Loucy (cell line): ENCODE data around the gene DNAJC8.

ENCODE experiments used
- H2AFZ ChIP-seq: fragments of 200-600 bp; sonication (generic); 2 replicates; pipeline ENCODE4 v1.6.0; 2016; ENCODE audit warnings: antibody characterized with exemption, mild to moderate bottlenecking, low read length, moderate library complexity
- H3F3A ChIP-seq: fragments of 200-600 bp; 2 replicates; pipeline ENCODE4 v1.6.0; 2016; ENCODE audit warnings: antibody characterized with exemption, low read depth, mild to moderate bottlenecking
- H3K27me3 ChIP-seq: fragments of 200-600 bp; sonication (generic); 2 replicates; pipeline ENCODE4 v1.6.1; 2014; ENCODE audit warnings: low read length, mild to moderate bottlenecking; ENCODE audit not compliant: insufficient read depth, poor library complexity, severe bottlenecking
- H3K36me3 ChIP-seq: fragments of 200-600 bp; sonication (generic); 2 replicates; pipeline ENCODE4 v1.6.1; 2016; ENCODE audit warnings: low read length; ENCODE audit not compliant: insufficient read depth
- H3K4me1 ChIP-seq: fragments of 200-600 bp; sonication (generic); 2 replicates; pipeline ENCODE4 v1.5.1; 2014; ENCODE audit warnings: low read length, mild to moderate bottlenecking; ENCODE audit not compliant: insufficient read depth, poor library complexity, severe bottlenecking
- H3K4me2 ChIP-seq: fragments of 200-600 bp; sonication (generic); 2 replicates; pipeline ENCODE4 v1.6.0; 2014; ENCODE audit warnings: antibody characterized with exemption, low read length, low read depth, mild to moderate bottlenecking; ENCODE audit not compliant: poor library complexity, severe bottlenecking
- H3K4me3 ChIP-seq: fragments of 200-600 bp; sonication (generic); 2 replicates; pipeline ENCODE4 v1.5.1; 2014; ENCODE audit warnings: low read length, mild to moderate bottlenecking, mixed read lengths; ENCODE audit not compliant: poor library complexity, severe bottlenecking
- H3K79me2 ChIP-seq: fragments of 200-600 bp; sonication (generic); 2 replicates; pipeline ENCODE4 v1.6.1; 2014; ENCODE audit warnings: low read length; ENCODE audit not compliant: insufficient read depth
- H3K9ac ChIP-seq: fragments of 200-600 bp; sonication (generic); 2 replicates; pipeline ENCODE4 v1.6.0; 2014; ENCODE audit warnings: mild to moderate bottlenecking, low read depth, low read length, moderate library complexity; ENCODE audit not compliant: poor library complexity, severe bottlenecking
- H3K9me2 ChIP-seq: fragments of 200-600 bp; sonication (generic); replicated peaks from 2 replicates; pipeline ENCODE4 v1.6.1; 2016; ENCODE audit warnings: low read depth, low read length, mixed read lengths
- H3K9me3 ChIP-seq: fragments of 200-600 bp; sonication (generic); 2 replicates; pipeline ENCODE4 v1.6.1; 2014; ENCODE audit warnings: mild to moderate bottlenecking, antibody characterized with exemption, low read length, low read depth; ENCODE audit not compliant: insufficient read depth
- H4K20me1 ChIP-seq: fragments of 200-600 bp; sonication (generic); 2 replicates; pipeline ENCODE4 v1.6.0; 2014; ENCODE audit warnings: antibody characterized with exemption, low read length, mild to moderate bottlenecking; ENCODE audit not compliant: insufficient read depth, poor library complexity, severe bottlenecking
- CTCF ChIP-seq: fragments of 200-600 bp; sonication (generic); conservative IDR thresholded peaks from 2 replicates; pipeline ENCODE4 v1.5.1; 2014; ENCODE audit warnings: mild to moderate bottlenecking, antibody characterized with exemption, low read length
- EZH2phosphoT487 ChIP-seq: fragments of 200-600 bp; IDR thresholded peaks from 2 replicates; pipeline ENCODE4 v1.6.1; 2018; ENCODE audit warnings: antibody characterized with exemption, mild to moderate bottlenecking, moderate library complexity, borderline replicate concordance

DNAJC8 gene

DNA sequence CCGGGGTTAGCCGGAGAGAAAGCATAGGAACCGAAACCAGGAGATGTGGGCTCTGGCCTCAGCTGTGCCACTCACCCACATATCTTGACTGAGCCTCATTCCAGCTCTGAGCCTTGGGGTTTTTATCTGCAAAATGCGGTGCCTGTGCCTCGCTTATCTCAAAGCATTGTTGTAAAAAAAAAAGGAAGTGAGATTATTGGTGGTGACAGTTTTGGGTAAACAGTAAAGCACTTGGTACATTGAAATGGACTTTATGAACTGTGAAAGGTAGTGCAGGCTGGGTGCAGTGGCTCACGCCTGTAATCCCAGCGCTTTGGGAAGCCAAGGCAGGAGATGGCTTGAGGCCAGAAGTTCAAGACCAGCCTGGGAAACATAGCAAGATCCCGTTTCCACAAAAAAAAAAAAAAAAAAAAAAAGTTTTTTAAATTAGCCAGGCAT, 60.1 kb downstream of the DNAJC8 start:
- peak overlapping the region; percentile 3 for H3K4me3 ChIP-seq
- 0 out of 2 replicates have a peak, but pooled peaks cover 4% of the 10 kb centered on the region for H3F3A ChIP-seq
- no peak overlapping the region for H2AFZ ChIP-seq
- no peaks in the 10 kb centered on the region for H3K36me3 ChIP-seq
- H3K4me2 ChIP-seq, result peak overlapping the region; percentile 39
- H3K27me3 ChIP-seq, result no peaks in the 10 kb centered on the region
- H3K9ac ChIP-seq, result no peak overlapping the region
- TF ChIP-seq EZH2phosphoT487 (no peak), CTCF (no peak)
- peaks cover 43% of the 10 kb centered on the region for H3K4me1 ChIP-seq
- H3K79me2 ChIP-seq, result no peaks in the 10 kb centered on the region
- no peaks in the 10 kb centered on the region for H3K9me2 ChIP-seq
- no peaks in the 10 kb centered on the region for H3K9me3 ChIP-seq
- H4K20me1 ChIP-seq, result no peaks in the 10 kb centered on the region

DNA sequence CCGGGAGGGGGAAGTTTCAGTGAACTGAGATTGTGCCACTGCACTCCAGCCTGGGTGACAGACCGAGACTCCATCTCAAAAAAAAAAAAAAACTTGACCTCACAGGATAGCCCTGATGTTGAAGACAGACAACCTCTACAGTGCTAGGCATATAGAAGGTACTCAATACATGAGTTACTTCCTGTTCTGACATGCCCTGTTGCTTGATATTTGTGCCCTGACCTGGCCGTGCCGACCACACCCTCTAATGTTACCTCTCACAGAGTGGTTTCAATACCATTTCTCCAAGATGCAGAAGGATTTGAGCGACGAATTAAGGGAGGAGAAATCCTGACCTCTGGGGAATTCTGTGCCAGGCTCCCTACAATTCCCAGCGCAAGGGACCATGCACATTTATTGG, 61.6 kb downstream of the DNAJC8 start:
- no peaks in the 10 kb centered on the region for H4K20me1 ChIP-seq
- no peaks in the 10 kb centered on the region for H3K36me3 ChIP-seq
- no peak overlapping the region for H3K9ac ChIP-seq
- no peak overlapping the region for H3K4me3 ChIP-seq
- H3K9me2 ChIP-seq, result no peaks in the 10 kb centered on the region
- no peak for TF ChIP-seq CTCF
- no peak for TF ChIP-seq EZH2phosphoT487
- no peak overlapping the region for H2AFZ ChIP-seq
- H3K4me1 ChIP-seq, result peaks cover 34% of the 10 kb centered on the region
- 0 out of 2 replicates have a peak, but pooled peaks cover 4% of the 10 kb centered on the region for H3F3A ChIP-seq
- H3K4me2 ChIP-seq, result no peak overlapping the region
- H3K27me3 ChIP-seq, result no peaks in the 10 kb centered on the region
- H3K79me2 ChIP-seq, result no peaks in the 10 kb centered on the region
- H3K9me3 ChIP-seq, result no peaks in the 10 kb centered on the region

GRCh38 chr1:28170001-28170596, 62.7 kb downstream of the DNAJC8 start:
- Histone ChIP-seq H3K4me2 (no peak overlapping the region), H3K79me2 (no peaks in the 10 kb centered on the region), H4K20me1 (no peaks in the 10 kb centered on the region), H3K9me2 (no peaks in the 10 kb centered on the region), H3K4me3 (no peak overlapping the region), H3F3A (0 out of 2 replicates have a peak, but pooled peaks cover 4% of the 10 kb centered on the region), H3K27me3 (no peaks in the 10 kb centered on the region), H3K9ac (no peak overlapping the region), H3K36me3 (no peaks in the 10 kb centered on the region), H3K9me3 (no peaks in the 10 kb centered on the region), H3K4me1 (peaks cover 30% of the 10 kb centered on the region), H2AFZ (no peak overlapping the region)
- TF ChIP-seq CTCF (no peak), EZH2phosphoT487 (no peak)
